NCI-H774 (cell line): Measurements from ENCODE around the gene CEACAM18.

Experiments
- DNase-seq: peaks from one replicate; lab custom pipeline; 2025; lab: John Stamatoyannopoulos, UW

CEACAM18 gene

GRCh38 chr19:51531349-51532315 is 53.3 kb downstream of the CEACAM18 start, which contains the start of gene SIGLEC6:
Gene SIGLEC6 (minus strand): TSS chr19:51531670. CDS start chr19:51531648, 22 bp downstream.
- DNase-seq = no peak

- DNase-seq = no peak
These were observed 57.2 kb downstream of the CEACAM18 start for GRCh38 chr19:51535535-51535934.

- DNase-seq = no peak
These were observed 61.6 kb downstream of the CEACAM18 start for GRCh38 chr19:51539821-51540366.
